GM21367 (cell line): Measurements from ENCODE around the gene BARD1.

Experiments
- ATAC-seq: cut with Tn5 transposase; IDR thresholded peaks from one replicate; pipeline ENCODE4 v1.9.1; 2021; ENCODE audit not compliant: unreplicated experiment

Gene BARD1

DNA sequence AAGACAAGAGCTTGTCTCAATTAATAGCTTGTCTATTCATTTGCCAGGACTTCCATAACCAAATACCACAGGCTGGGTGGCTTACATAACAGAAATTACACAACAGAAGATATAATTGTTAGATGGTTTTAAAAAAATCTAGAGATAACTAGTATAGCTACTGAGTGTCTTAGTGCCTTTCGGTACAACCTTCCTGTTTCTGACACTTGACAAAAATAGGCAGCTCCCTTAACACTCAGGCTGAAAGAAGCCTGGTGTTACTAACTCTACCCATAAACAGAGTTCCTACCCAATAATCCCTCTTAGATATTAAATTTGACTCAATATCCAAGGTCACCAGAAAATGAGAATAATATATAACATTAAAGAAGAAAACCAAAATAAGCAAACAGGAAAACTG, 129.7 kb downstream of the BARD1 start:
- peak; percentile 37 for ATAC-seq

DNA sequence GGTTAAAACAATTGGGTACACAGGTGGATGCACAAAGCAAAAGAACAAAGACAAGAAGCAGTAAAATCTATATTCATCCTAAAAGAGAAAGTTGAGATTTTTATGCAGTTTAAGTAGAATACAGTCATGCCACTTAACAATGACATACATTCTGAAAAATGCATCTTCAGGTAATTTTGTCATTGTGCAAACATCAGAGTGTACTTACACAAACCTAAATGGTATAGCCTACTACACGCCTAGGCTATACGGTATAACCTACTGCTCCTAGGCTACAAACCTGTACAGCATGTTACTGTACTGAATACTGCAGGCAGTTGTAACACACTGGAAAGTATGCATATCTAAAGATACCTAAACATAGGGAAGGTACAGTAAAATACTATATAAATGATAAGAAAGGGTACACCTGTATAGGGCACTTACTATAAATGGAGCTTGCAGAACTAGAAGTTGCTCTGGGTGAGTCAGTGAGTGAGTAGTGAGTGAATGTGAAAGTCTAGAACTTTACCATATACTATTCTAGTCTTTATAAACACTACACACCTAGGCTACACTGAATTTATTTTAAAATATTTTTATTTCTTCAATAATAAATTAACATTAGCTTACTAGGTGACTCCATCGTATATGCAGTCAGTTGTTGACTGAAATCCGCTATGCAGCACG, 132.9 kb downstream of the BARD1 start:
- ATAC-seq = no peak
